ENCODE results near the gene KRTAP22-1.

The KRTAP22-1 gene

DNA sequence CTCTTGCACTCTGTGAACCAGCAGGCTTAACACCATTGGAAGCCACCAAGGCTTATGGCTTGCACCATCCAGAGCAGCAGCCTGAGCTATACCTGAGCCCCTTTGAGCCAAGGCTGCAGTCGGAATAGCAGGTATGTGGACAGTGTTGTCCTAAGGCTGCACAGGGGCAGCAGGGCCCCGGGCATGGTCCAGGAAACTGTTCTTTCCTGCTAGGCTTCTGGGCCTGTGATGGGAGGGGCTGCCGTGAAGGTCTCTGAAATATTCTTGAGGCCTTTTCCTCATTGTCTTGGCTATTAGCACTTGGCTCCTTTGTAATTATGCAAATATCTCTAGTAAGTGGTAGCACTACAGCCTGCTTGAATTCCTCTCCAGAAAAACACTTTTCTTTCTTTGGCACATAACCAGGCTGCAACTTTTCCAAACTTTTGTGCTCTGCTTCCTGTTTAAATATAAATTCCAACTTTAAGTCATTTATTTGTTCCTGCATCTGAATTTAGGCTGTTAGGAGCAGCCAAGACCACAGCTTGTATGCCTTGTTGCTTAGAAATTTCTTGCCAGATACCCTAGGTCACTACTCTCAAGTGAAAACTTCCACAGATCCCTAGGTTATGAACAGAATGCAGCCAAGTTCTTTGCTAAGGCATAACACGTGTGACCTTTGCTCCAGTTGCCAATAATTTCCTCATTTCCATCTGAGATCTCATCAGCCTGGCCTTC lies 24.7 kb downstream of the KRTAP22-1 start:
- no peak for DNase-seq (ENCODE audit: low spot score)

DNA sequence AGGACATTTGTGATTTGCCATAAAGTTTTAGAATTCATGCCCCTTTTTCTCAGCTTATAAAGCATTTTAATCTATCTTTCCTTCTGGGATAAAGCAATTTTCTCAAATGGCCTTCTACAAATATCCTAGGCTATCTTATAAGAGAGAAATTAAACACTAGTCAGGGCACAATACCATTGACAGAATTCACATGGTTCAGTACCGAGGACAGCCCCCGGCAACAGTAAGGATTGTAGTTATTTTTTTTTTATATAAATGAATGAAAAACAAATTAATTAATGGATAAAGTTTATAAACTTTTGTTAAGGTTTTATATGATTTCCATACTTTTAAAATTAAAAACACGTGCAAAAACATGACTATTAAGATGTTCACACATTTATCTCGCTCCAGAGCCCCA lies 27.2 kb downstream of the KRTAP22-1 start:
- no peak for DNase-seq (ENCODE audit: low spot score)

DNA sequence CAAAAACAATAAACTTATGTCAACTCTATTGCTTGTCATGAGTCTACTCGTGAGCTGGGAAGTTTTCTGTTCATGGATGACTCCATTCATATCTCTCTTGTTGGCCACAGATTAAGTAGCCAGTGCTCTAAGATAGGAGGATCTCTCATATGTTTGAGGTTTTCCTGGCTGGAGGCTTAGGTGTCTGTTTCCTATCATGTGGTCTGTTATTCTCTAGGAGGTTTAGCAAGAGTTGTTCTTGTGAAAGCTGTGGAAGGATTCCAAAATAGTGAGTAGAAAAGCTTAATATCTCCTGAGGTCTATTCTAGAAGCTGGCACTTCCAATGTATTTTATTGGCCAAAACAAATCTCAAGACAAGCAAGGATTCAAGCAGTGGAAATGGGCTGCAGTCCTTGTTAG lies 28.3 kb downstream of the KRTAP22-1 start:
- DNase-seq (ENCODE audit: low spot score): no peak

DNA sequence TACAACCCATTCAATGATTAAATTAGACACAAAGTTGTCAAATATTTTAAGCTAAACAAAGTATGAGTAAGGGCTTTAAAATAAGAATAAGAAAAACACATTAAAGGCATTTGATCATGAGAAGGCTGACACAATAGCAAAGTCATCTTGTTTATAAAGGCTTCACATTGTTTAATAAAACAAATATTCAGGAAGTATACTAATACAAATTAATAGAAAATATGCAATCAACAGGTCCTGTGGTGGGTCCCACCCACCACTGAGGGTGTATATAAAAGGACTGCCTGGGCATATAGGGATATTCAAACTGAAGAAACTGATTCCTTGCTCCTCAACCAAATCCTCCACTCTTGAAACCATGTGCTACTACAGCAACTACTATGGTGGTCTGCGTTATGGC lies 34.0 kb downstream of the KRTAP22-1 start, which contains the start of gene KRTAP20-2:
TSS of gene KRTAP20-2 (plus strand) at position 301 of the 400 bp plus-strand sequence. CDS start at position 359, 58 bp downstream.
- no peak for DNase-seq (ENCODE audit: low spot score)

DNA sequence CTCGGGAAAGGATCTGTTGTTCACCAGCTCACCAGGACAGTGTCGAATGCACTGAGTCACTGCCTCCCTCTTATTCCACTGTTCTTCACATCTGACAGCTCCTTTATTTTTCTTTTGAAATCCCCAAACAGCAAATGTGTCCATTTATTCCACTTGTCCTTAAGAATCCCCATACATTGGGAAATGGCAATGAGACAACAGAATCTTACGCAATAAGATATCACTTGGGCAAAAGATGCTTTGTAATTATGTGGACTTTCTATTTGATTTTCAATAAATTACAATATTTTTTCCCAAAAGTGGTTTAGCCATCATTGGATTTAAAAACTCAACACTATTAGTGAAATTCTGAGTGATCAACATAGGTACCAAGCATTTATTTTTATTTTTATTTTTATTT lies 37.8 kb downstream of the KRTAP22-1 start:
- no peak for DNase-seq (ENCODE audit: low spot score)

DNA sequence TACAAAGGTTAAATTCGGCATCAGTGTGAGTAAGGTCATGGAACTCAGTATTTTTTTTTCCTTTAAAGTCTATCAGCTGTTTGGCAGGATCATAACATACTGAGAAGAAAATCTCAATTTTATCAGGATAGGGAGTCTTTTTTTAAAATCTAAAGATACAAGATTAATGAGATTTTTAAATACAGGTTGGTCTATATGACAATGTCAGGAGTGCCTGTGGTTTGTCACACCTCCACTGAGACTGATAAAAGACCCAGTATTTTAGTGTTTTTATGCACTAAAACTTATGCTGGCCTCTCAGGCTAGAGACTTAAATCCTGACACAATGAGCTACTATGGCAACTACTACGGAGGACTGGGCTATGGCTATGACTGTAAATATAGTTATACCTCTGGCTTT lies 41.7 kb downstream of the KRTAP22-1 start, which contains the start of gene KRTAP20-3:
TSS of gene KRTAP20-3 (plus strand) at position 301 of the 400 bp plus-strand sequence.
- DNase-seq (ENCODE audit: low spot score): no peak

DNA sequence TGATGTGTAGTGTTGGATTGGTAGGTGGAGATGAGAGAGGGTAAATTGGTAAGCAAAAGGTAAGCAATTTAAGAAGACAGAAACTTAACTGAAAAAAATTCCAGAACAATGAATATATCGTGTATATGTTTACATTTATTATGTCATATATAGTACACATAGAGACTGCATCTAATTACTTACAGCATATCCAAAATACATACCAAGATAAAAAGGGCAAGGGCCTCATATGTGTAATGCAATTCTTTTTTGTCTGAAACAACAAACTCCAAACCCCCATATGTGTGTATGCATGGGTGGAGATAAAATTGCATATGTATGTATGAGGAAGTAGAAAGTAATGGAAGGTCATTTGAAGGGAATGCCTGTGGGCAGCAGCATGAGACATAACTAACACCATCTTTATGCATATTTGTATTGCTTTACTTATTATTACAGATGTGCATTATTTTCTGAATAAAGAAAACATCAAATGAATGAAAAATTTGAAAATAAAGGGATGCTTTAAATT lies 46.1 kb downstream of the KRTAP22-1 start:
- DNase-seq (ENCODE audit: low spot score): no peak
